ENCODE results near the gene TMEM11.

DNA sequence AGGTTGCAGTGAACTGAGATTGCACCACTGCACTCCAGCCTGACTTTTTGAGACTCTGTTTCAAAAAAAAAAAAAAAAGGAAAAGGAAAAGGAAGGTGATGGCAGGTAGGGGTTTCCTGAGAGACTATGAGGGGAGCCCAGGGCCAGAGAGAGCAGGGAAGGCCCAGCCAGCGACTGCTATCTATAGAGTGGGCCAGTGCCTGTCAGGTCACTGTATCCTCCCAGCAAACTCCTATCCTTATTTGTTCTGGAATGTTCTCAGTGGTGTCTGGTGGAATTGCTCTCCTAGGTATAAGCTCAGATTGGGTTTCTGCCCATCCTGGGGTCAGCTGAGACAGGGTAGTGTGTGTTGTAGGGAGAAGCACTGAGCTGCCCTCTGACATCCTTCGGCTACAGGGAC lies 14.9 kb upstream of the TMEM11 start:
- no peak for TF ChIP-seq CTCF (IDR thresholded peaks at IDR 0.05)
- TF ChIP-seq EZH2 (IDR thresholded peaks at IDR 0.05) = no peak
